ENCODE results near the gene PPP3R2.

DNA sequence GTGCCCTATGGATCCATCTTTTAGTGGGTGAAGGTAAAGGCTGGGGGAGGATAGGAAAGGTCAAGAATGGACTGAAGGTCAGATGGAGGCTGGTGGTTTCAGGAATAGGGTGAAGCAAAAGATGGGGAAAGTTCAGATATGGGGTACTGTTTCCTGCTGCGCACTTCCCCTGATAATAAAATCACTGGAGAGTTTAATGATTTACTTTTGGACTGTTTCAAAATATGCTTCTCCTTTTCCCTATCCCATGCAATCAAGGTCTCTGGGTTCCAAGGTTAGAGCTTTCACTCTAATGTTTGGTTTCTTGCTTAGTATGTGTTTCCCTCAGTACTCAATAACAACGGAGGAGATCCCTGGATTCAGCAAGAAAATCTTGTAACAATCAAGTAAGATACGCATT is 10.8 kb upstream of the PPP3R2 start:
- TF ChIP-seq POLR2A (IDR thresholded peaks at IDR 0.05; ENCODE audit: low read depth, low read length) = no peak
- no peak for TF ChIP-seq MEF2A (IDR thresholded peaks at IDR 0.05; ENCODE audit: insufficient read depth, low read depth, low read length)
- TF ChIP-seq SMAD1 (IDR thresholded peaks at IDR 0.05; ENCODE audit: low read depth, partially characterized antibody) = no peak
- TF ChIP-seq TCF12 (IDR thresholded peaks at IDR 0.05; ENCODE audit: low read depth, low read length) = no peak
- TF ChIP-seq GABPA (IDR thresholded peaks at IDR 0.05; ENCODE audit: low read depth) = no peak
- TF ChIP-seq, protein P1, sequence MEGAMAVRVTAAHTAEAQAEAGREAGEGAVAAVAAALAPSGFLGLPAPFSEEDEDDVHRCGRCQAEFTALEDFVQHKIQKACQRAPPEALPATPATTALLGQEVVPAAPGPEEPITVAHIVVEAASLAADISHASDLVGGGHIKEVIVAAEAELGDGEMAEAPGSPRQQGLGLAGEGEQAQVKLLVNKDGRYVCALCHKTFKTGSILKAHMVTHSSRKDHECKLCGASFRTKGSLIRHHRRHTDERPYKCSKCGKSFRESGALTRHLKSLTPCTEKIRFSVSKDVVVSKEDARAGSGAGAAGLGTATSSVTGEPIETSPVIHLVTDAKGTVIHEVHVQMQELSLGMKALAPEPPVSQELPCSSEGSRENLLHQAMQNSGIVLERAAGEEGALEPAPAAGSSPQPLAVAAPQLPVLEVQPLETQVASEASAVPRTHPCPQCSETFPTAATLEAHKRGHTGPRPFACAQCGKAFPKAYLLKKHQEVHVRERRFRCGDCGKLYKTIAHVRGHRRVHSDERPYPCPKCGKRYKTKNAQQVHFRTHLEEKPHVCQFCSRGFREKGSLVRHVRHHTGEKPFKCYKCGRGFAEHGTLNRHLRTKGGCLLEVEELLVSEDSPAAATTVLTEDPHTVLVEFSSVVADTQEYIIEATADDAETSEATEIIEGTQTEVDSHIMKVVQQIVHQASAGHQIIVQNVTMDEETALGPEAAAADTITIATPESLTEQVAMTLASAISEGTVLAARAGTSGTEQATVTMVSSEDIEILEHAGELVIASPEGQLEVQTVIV (IDR thresholded peaks at IDR 0.05; ENCODE audit: borderline replicate concordance, partially characterized antibody) = no peak
- TF ChIP-seq, protein P2, sequence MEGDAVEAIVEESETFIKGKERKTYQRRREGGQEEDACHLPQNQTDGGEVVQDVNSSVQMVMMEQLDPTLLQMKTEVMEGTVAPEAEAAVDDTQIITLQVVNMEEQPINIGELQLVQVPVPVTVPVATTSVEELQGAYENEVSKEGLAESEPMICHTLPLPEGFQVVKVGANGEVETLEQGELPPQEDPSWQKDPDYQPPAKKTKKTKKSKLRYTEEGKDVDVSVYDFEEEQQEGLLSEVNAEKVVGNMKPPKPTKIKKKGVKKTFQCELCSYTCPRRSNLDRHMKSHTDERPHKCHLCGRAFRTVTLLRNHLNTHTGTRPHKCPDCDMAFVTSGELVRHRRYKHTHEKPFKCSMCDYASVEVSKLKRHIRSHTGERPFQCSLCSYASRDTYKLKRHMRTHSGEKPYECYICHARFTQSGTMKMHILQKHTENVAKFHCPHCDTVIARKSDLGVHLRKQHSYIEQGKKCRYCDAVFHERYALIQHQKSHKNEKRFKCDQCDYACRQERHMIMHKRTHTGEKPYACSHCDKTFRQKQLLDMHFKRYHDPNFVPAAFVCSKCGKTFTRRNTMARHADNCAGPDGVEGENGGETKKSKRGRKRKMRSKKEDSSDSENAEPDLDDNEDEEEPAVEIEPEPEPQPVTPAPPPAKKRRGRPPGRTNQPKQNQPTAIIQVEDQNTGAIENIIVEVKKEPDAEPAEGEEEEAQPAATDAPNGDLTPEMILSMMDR (IDR thresholded peaks at IDR 0.05 in 2 of 3, conservative IDR thresholded peaks at IDR 0.05 in 1 of 3; ENCODE audit: control insufficient read depth in 2 of 3, extremely low read depth in 1 of 3, insufficient read depth in 1 of 3, low read depth in 3 of 3, low read length in 3 of 3) = no peak
